ENCODE measurements around the gene MEIOSIN. TPM values are rescaled to one million over a fixed set of nuclear protein-coding genes. Genes with fewer than 3 reads are reported as not detected.

MEIOSIN gene
- polyA plus RNA-seq, 1 donor (not counting 4 experiments of a cell fraction or from before 2014, with no cell fraction given), result not detected

DNA sequence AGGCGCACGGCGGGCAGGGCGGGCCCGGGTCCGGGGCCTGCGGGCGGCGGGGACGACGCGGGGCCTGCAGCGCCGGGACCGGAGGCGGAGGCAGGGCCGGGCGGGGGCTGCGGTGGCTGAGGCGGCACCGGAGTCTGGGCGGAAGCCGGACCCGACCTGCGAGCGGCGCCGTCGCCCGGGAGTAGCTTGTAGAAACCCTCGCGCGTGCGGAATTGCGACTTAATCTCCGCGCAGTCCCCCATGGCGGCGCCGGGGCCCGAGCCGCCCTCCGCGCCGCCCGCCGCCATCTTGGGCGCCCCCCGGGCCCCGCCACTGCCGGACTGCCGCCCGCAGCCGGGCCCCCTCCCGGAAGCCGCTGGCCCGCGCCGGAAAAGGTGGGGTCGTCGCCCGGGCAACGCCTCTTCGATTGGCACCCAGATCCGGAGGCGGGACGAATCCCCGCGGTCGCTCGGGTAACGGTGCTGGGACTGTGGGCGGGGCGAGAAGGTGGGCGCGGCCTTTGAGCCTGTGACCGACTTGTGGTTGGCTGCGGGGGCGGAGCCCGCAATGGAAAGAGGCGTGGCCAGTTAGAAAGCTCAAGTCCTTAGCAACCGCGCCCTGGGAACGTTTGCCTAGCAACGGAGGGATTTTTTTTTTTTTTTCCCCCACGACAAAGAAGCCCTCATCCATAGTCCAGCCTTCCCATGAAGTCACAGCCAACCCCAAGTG, 59.4 kb downstream of the MEIOSIN start, which contains the start of gene DMWD:
Gene DMWD (minus strand): TSS at position 376 of the 708 bp plus-strand sequence. CDS start 89 bp downstream, at position 287.
- dilution Hi-C loops (cut with MboI; ENCODE audit: extremely low pct_ligation_motif_present, low sequenced_read_pairs), result no loop called here
- no peak within 1 kb of the TSS for H2AFZ ChIP-seq (ENCODE audit: control insufficient read depth, low read length)
- H3K9me1 ChIP-seq (ENCODE audit: control insufficient read depth, extremely low read depth, insufficient read depth, low read length), result no peaks in the 10 kb centered on the region
- no peaks in the 10 kb centered on the region for H3K9me3 ChIP-seq (ENCODE audit: control insufficient read depth, low read depth, low read length)
- peaks cover 19% of the 10 kb centered on the region for H3K79me2 ChIP-seq (ENCODE audit: control insufficient read depth, insufficient read depth, low read length)
- peak within 1 kb of the TSS; percentile 46 for H3K27ac ChIP-seq (ENCODE audit: control insufficient read depth, insufficient read depth, low read length)
- TF ChIP-seq EZH2 (IDR thresholded peaks at IDR 0.05; ENCODE audit: low read length) (no peak), CTCF (optimal IDR thresholded peaks at IDR 0.05 in 1 of 3, IDR thresholded peaks at IDR 0.05 in 1 of 3, conservative IDR thresholded peaks at IDR 0.05 in 1 of 3; ENCODE audit: extremely low read depth in 1 of 3, insufficient read depth in 2 of 3, low read length in 3 of 3) (peak in 1 of 3 experiments; percentile 12)
- peak within 1 kb of the TSS; percentile 83 to 95 (median 90) for H3K4me3 ChIP-seq (ENCODE audit: control insufficient read depth in 2 of 3, extremely low read depth in 1 of 3, insufficient read depth in 2 of 3, low read depth in 1 of 3, low read length in 3 of 3)
- H3K27me3 ChIP-seq (ENCODE audit: control insufficient read depth, extremely low read depth, insufficient read depth, low read length), result no peaks in the 10 kb centered on the region
- peaks cover 2 to 17% of the 10 kb centered on the region in 2 experiments for H3K36me3 ChIP-seq (ENCODE audit: control insufficient read depth in 2 of 2, extremely low read depth in 1 of 2, insufficient read depth in 2 of 2, low read length in 2 of 2)
- peak within 1 kb of the TSS; percentile 76 for H3K9ac ChIP-seq (ENCODE audit: control insufficient read depth, extremely low read depth, insufficient read depth, low read length)
- H4K20me1 ChIP-seq (ENCODE audit: control insufficient read depth, extremely low read depth, insufficient read depth, low read length), result no peaks in the 10 kb centered on the region
- peak within 1 kb of the TSS; percentile 88 for H3K4me2 ChIP-seq (ENCODE audit: control insufficient read depth, extremely low read depth, insufficient read depth, low read depth, low read length)
- DNase-seq (ENCODE audit: low read depth, low spot score), result peak; percentile 87
- FAIRE-seq, result peak; percentile 78
- peaks cover 9% of the 10 kb centered on the region for H3K4me1 ChIP-seq (ENCODE audit: control insufficient read depth, extremely low read depth, insufficient read depth, low read length)

- dilution Hi-C loops (cut with MboI; ENCODE audit: extremely low pct_ligation_motif_present, low sequenced_read_pairs), result no loop called here
- FAIRE-seq, result no peak
- Histone ChIP-seq H3K79me2 (ENCODE audit: control insufficient read depth, insufficient read depth, low read length) (peaks cover 19% of the 10 kb centered on the region), H4K20me1 (ENCODE audit: control insufficient read depth, extremely low read depth, insufficient read depth, low read length) (no peaks in the 10 kb centered on the region), H2AFZ (ENCODE audit: control insufficient read depth, low read length) (no peak overlapping the region), H3K27me3 (ENCODE audit: control insufficient read depth, extremely low read depth, insufficient read depth, low read length) (no peaks in the 10 kb centered on the region), H3K9ac (ENCODE audit: control insufficient read depth, extremely low read depth, insufficient read depth, low read length) (no peak overlapping the region), H3K4me1 (ENCODE audit: control insufficient read depth, extremely low read depth, insufficient read depth, low read length) (peaks cover 9% of the 10 kb centered on the region), H3K4me3 (ENCODE audit: control insufficient read depth in 2 of 3, extremely low read depth in 1 of 3, insufficient read depth in 2 of 3, low read depth in 1 of 3, low read length in 3 of 3) (no peak overlapping the region), H3K9me1 (ENCODE audit: control insufficient read depth, extremely low read depth, insufficient read depth, low read length) (no peaks in the 10 kb centered on the region), H3K4me2 (ENCODE audit: control insufficient read depth, extremely low read depth, insufficient read depth, low read depth, low read length) (no peak overlapping the region), H3K27ac (ENCODE audit: control insufficient read depth, insufficient read depth, low read length) (peak overlapping the region; percentile 17), H3K36me3 (ENCODE audit: control insufficient read depth in 2 of 2, extremely low read depth in 1 of 2, insufficient read depth in 2 of 2, low read length in 2 of 2) (peaks cover 2 to 17% of the 10 kb centered on the region in 2 experiments), H3K9me3 (ENCODE audit: control insufficient read depth, low read depth, low read length) (no peaks in the 10 kb centered on the region)
- no peak for DNase-seq (ENCODE audit: low read depth, low spot score)
- TF ChIP-seq CTCF (optimal IDR thresholded peaks at IDR 0.05 in 1 of 3, IDR thresholded peaks at IDR 0.05 in 1 of 3, conservative IDR thresholded peaks at IDR 0.05 in 1 of 3; ENCODE audit: extremely low read depth in 1 of 3, insufficient read depth in 2 of 3, low read length in 3 of 3), result no peak
Measured at GRCh38 chr19:45793178-45793564, 59.9 kb downstream of the MEIOSIN start.

Measured in keratinocyte (primary cell).